NK-92 treated with Interleukin-12 subunit alpha and Interleukin-12 subunit beta, amount 100 ng/mL, for 24 hours (cell line): ENCODE measurements around the gene ITGB2.
A peak's percentile ranks its signal among the peaks of the same experiment; 100 is the strongest.
"Not testable (repeated sequence)": the region's sequence is repeated elsewhere in the genome, so short reads cannot be mapped to it uniquely, and the experiment has no call there.

ENCODE experiments used
- DNase-seq: peaks from one replicate; lab custom pipeline; 2025; lab: John Stamatoyannopoulos, UW

Gene ITGB2

GRCh38 chr21:44884097-44884496 is 36.6 kb downstream of the ITGB2 start:
- no peak for DNase-seq

DNA sequence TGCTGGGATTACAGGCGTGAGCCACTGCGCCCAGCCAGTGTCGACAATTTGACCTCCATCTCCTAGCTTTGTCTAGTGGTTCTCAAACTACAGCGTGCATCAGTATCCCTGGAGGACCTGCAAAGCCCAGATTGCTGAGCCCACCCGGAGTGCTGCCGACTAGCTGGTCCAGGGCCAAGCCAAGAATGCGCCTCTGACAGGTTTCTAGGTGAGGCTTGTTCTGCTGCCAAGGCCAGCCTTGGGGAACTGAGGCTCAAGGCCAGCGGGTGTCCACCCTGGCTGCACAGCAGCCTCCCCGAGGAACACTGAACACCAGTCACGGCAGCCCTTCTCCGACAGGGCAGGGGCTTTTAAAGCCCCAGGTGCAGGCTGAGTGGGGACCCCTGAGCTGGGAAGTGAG is 37.4 kb downstream of the ITGB2 start:
- DNase-seq: no peak

DNA sequence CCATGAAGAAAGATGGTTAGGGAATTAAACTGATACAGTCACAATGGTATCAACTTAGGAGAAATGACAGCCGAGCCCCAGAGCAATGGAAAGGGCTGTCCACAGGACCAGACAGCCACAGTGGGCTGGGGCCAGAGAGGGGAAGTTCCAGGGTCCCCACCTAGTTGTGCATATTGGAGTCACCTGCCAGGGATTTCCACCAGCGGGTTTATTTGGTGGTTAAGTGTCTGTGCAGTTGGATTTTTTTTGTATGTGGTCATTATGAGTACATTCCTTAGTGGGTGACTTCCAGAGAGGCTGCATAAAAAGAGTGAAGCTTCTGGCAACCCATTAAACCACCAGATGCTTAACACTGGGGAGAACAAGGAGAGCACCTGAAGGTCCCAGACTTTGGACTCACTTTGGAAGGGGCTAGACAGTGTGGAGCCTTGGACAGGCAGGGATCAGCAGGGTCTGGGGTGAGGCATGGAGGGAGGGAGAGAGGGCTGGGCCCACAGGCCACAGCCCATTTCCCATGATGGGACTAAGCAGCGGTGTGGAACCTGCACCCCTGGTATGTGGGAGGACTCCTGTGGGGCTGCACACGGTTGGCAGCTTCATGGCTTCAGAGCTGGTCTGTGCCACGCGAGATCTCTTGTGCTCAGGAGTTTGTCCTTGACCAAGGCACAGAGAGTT is 39.4 kb downstream of the ITGB2 start:
- DNase-seq: no peak

DNA sequence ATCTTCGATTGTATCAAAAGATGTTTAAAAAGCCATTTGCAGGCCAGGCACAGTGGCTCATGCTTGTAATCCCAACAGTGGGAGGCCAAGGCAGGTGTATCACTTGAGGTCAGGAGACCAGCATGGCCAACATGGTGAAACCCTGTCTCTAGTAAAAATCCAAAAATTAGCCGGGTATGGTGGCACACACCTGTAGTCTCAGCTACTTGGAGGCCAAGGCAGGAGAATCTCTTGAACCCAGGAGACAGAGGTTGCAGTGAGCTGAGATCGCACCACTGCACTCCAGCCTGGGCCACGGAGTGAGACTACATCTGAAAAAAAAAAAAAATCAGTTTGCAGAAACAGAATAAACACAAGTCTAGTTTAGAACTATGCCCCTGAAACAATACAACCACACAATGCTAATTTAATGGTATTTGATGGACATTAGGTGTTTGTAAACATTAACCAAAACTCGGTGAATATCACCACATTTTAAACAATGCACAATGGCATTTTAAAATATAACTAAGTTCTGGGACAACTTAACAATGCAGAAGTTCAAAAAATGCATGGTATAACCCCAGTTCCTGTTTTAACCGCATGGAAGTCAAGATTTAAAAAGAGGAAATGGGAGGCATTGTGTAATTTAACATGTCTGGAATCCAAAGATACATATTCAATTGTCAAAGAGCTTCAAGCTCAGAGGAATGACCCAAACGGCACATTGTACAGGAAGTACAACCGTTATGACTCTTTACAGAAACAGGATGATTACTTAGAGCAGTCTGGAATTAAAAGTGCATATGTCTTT is 40.1 kb downstream of the ITGB2 start:
- DNase-seq: no peak

DNA sequence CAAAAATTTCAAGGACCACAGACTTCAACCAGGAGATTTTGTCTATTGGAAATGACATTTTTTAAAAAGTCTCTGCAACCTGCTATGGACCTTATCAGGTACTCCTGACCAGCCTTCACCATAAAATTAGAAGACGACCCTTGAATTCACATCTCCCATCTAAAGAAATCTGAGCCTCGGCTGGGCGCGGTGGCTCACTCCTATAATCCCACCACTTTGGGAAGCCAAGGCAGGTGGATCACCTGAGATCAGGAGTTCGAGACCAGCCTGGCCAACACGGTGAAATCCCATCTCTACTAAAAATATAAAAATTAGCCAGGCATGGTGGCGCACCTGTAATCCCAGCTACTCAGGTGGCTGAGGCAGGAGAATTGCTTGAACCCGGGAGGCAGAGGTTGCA is 41.5 kb downstream of the ITGB2 start:
- not testable (repeated sequence) for DNase-seq

- DNase-seq: no peak
Measured at GRCh38 chr21:44878053-44878982, 42.4 kb downstream of the ITGB2 start.

DNA sequence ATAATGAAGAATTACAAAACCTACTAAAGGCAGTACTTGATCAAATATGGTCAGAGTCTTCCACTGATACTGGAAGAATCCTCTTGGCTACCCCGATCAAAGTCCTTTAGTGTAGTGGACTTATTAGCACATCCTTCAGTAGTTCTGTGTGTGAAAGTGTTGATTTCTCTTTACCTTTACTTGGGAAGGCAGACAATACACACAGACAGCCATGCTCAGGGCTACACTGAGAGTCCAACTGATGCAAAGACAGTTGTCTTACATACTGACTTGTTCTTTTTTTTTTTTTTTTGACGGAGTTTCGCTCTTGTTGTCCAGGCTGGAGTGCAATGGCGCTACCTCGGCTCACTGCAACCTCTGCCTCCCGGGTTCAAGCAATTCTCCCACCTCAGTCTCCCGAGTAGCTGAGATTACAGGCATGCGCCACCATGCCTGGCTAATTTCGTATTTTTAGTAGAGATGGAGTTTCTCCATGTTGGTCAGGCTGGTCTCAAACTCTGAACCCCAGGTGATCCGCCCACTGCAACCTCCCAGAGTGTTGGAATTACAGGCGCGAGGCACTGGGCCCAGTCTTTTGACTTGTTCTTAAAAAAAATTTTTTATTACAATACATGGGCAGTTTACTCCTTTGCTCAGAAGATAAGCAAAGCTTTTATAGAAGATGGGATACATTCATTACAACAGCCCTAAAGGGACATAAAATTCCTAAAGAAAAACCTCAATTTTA is 43.7 kb downstream of the ITGB2 start:
- DNase-seq: no peak

GRCh38 chr21:44875316-44875700 is 45.4 kb downstream of the ITGB2 start:
- DNase-seq: no peak

DNA sequence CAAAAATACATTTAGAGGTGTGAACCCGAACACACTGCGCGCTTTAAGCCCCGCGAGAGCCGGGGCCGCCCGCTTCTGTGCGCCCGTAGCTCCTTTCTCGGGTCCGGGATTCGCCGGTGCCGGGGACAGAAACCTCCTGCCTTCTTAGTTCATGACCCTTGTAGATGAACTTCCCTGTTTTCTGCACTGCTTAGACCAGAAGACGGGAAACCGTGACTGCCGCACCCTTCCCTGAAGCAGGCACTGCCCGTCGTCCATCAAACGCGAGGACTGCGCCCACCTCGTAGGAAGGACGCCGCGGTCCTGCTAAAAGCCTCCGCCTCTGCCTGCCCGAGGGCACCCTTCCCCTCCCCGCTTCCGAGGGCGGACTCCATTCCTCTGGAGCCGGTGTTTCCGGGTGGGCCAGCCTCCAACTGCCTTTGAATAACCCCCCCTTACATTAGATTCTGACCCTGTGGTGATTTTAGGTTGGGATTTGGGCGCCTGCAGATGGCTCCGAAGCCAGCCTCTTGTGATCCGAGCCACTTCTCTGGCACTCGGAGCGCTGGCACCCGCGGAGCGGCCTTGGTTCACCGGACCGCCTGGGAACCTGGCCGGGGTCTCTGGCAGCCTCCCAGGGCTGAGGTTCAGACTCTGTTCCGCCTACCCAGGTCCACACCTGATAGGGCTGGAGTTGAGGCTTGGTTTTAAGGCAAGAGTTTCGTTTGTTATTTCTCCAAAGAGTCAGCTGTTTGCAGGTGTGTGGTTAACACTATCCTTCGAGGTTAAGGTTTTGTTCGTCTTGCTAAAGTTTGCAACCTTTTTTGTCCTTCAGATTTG is 46.0 kb downstream of the ITGB2 start:
- no peak for DNase-seq

GRCh38 chr21:44874240-44874496 is 46.5 kb downstream of the ITGB2 start:
- DNase-seq: no peak

DNA sequence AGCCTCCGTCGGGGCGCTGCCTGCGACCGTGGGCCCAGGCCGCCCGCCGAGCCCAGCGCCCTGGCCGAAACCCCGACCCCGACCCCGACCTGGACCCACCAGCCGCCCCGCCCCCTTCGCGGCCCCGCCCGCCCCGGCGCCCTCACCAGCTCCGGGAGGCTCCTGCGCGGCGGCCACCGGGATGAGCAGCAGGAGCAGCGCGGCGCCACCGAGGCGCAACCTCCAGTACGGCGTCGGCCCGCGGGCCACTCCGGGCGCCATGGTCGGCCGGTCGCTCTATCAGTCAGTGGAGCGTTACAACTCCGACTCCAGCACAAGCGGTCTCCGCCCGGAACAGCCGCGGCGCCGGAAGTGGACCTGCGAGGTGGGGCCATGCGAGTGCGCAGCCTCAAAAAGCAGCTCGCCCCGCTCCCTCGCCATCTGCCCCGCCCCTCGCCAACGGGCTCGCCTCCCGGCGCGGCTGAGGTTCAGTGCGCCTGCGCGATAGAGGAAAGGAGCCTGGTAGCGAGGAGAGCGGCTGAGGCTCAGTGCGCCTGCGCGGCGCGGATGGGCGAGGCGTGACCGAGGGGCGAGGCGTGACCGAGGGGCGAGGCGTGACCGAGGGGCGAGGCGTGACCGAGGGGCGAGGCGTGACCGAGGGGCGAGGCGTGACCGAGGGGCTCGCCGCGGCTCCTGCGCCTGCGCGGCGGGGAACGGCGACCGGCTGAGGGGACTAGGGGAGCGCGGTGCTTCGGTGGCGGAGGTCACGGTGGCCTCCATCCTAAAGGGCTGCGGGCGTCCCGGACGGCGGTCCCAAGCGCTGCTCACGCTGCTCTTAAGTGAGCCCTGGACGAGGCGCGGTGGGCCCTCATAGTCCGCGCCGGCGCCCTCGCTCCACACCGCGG is 47.1 kb downstream of the ITGB2 start, which contains the start of gene PTTG1IP:
PTTG1IP (minus strand) TSS at position 335 of the 884 bp plus-strand sequence; CDS start at position 261, 74 bp downstream.
- DNase-seq: peak; percentile 99

GRCh38 chr21:44872649-44873355 is 47.9 kb downstream of the ITGB2 start:
- DNase-seq: no peak

DNA sequence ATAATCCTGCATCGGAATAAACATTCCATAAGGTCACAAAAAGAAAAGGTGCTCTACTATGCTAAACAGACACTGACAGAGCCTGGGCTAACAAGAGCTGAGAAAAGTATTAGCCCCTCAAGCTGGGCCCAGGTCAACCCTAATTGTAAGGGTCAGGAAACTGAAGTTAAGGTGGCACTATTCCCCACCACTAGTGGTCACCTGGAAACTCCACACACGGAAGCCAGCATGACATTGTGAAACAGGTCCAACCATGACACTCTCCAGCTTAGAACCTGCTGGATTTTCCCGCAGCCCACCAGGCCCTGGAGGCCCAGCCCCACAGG is 48.4 kb downstream of the ITGB2 start:
- no peak for DNase-seq

GRCh38 chr21:44871576-44872269 is 49.0 kb downstream of the ITGB2 start:
- DNase-seq: no peak

DNA sequence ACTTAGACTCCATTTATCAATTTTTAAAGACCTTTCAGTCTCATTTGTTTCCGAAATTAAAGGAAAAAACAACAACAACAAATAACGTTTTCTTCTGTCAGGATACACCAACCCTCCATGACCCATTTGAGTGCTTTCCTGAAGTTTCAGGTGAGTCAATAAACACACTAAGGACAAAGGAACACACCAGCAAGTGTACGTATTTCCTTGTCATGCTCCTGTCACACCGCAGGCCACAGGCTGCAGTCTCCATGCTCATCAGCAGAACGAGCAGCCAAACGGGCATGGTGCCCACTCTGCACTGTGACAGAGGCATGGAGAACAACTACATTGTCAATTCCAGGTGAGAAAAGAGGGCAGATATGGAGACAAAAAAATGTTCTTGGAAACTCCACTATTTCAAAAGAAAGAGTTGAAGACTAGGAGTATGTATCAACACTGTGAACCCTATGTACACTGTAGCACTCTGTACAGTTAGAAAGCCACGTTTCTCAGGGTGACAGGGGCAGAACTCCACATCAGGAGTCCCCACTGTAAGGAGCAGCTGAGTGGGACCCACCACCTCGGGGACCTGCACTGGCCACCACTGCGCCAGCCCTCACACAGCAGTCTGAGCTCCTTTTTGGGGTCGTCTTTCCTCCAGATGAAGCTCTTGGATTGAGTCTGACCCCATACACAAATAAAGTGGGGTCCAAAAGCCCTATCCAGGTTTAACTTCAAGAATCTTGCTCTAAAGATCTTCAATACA is 49.8 kb downstream of the ITGB2 start:
- DNase-seq: no peak

- DNase-seq: no peak
Measured at GRCh38 chr21:44869781-44870747, 50.6 kb downstream of the ITGB2 start.

DNA sequence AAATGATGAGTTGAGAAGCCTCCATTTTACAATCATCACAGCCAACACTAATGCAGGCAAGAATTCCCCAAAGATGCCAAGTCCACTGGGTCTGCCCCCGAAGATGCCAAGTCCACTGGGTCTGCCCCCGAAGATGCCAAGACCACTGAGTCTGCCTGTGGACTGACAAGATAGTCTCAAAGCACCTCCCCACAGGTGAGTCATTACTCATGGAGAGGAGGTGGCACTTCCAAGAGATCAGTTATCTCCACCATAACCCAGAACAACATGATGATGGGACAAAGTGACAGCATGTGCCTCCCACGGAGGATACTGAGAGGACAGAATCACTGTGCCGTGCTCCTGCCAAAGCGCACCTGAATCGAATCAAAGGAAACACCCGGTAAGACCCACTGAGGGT is 52.0 kb downstream of the ITGB2 start:
- DNase-seq: no peak
